Measurements from ENCODE around the gene UBA1. TPM values are rescaled to one million over a fixed set of nuclear protein-coding genes. Genes with fewer than 3 reads are reported as not detected.

Gene UBA1
- total and polyA plus RNA-seq, 2 of the 13 experiments (the other 11 are each of a cell fraction or from before 2014, with no cell fraction given): 93.3 to 129 TPM

GRCh38 chrX:47193475-47194193 is at the start of gene UBA1 (continued):
- TF ChIP-seq PATZ1 (CRISPR knock-in tag; IDR thresholded peaks at IDR 0.05) (peak; percentile 34; the same call in 1 of the 2 replicates), CENPBD1 (CRISPR knock-in tag; IDR thresholded peaks at IDR 0.05; ENCODE audit: borderline replicate concordance, low read depth) (no peak), RARG (CRISPR knock-in tag; IDR thresholded peaks at IDR 0.05; ENCODE audit: low read depth) (no peak), TCF12 (IDR thresholded peaks at IDR 0.05) (no peak), TCF12 (CRISPR knock-in tag; IDR thresholded peaks at IDR 0.05) (no peak), AHR (CRISPR knock-in tag; IDR thresholded peaks at IDR 0.05) (no peak), POGZ (CRISPR knock-in tag; IDR thresholded peaks at IDR 0.05) (peak; percentile 51; the same call in 1 of the 2 replicates), ZNF709 (CRISPR knock-in tag; IDR thresholded peaks at IDR 0.05) (no peak), ATF5 (CRISPR knock-in tag; IDR thresholded peaks at IDR 0.05; ENCODE audit: low read depth) (no peak), ZNF792 (CRISPR knock-in tag; IDR thresholded peaks at IDR 0.05) (no peak), NFKBIZ (CRISPR knock-in tag; IDR thresholded peaks at IDR 0.05) (no peak), ZBTB38 (CRISPR knock-in tag; IDR thresholded peaks at IDR 0.05) (no peak), ZNF326 (CRISPR knock-in tag; IDR thresholded peaks at IDR 0.05; ENCODE audit: borderline replicate concordance) (no peak), MXD3 (CRISPR knock-in tag; IDR thresholded peaks at IDR 0.05) (no peak), MTF1 (CRISPR knock-in tag; IDR thresholded peaks at IDR 0.05) (no peak), ZNF562 (CRISPR knock-in tag; IDR thresholded peaks at IDR 0.05; ENCODE audit: borderline replicate concordance) (no peak), TEAD3 (CRISPR knock-in tag; optimal IDR thresholded peaks at IDR 0.05; ENCODE audit: borderline replicate concordance) (peak; percentile 68), ZNF781 (CRISPR knock-in tag; IDR thresholded peaks at IDR 0.05; ENCODE audit: borderline replicate concordance, not compliant biosample characterization) (no peak), E2F2 (CRISPR knock-in tag; IDR thresholded peaks at IDR 0.05; ENCODE audit: borderline replicate concordance) (no peak), ZBTB39 (CRISPR knock-in tag; IDR thresholded peaks at IDR 0.05) (no peak), ZSCAN20 (CRISPR knock-in tag; IDR thresholded peaks at IDR 0.05; ENCODE audit: borderline replicate concordance) (no peak), ZNF10 (CRISPR knock-in tag; IDR thresholded peaks at IDR 0.05; ENCODE audit: borderline replicate concordance, low read depth) (no peak), ESRRA (CRISPR knock-in tag; IDR thresholded peaks at IDR 0.05; ENCODE audit: low read depth) (no peak)
